OCI-LY1 (cell line): ENCODE measurements around the gene UNC5A.

Experiments
- H2AFZ ChIP-seq: fragments of 200-600 bp; sonication (generic), shearing (Covaris generic); 2 replicates; pipeline ENCODE4 v1.6.0; 2014; ENCODE audit warnings: antibody characterized with exemption, mild to moderate bottlenecking, low read length
- H3F3A ChIP-seq: fragments of 200-600 bp; sonication (generic), shearing (Covaris generic); 2 replicates; pipeline ENCODE4 v1.6.0; 2014; ENCODE audit warnings: mild to moderate bottlenecking, antibody characterized with exemption, low read length, moderate library complexity; ENCODE audit not compliant: insufficient read depth
- H3K27ac ChIP-seq: fragments of 200-600 bp; sonication (generic); 2 replicates; pipeline ENCODE4 v1.5.1; 2014; ENCODE audit warnings: low read length, mixed run types, mild to moderate bottlenecking, low read depth; ENCODE audit not compliant: poor library complexity, severe bottlenecking
- H3K27me3 ChIP-seq: fragments of 200-600 bp; sonication (generic); 2 replicates; pipeline ENCODE4 v1.6.0; 2014; ENCODE audit warnings: antibody characterized with exemption, mild to moderate bottlenecking, low read length, moderate library complexity; ENCODE audit not compliant: insufficient read depth
- H3K36me3 ChIP-seq: fragments of 200-600 bp; sonication (generic); 2 replicates; pipeline ENCODE4 v1.6.1; 2014; ENCODE audit warnings: mild to moderate bottlenecking, antibody characterized with exemption, low read length, moderate library complexity, mixed read lengths; ENCODE audit not compliant: insufficient read depth
- H3K4me1 ChIP-seq: fragments of 200-600 bp; sonication (generic); 2 replicates; pipeline ENCODE4 v1.5.1; 2014; ENCODE audit warnings: mild to moderate bottlenecking, low read length, moderate library complexity; ENCODE audit not compliant: insufficient read depth, severe bottlenecking
- H3K4me2 ChIP-seq: fragments of 200-600 bp; sonication (generic), shearing (Covaris generic); 2 replicates; pipeline ENCODE4 v1.6.1; 2014; ENCODE audit warnings: low read length
- H3K4me3 ChIP-seq: fragments of 200-600 bp; sonication (generic); 2 replicates; pipeline ENCODE4 v1.5.1; 2014; ENCODE audit warnings: low read length, low read depth, mild to moderate bottlenecking, mixed read lengths; ENCODE audit not compliant: poor library complexity, severe bottlenecking
- H3K79me2 ChIP-seq: fragments of 200-600 bp; shearing (Covaris generic); 2 replicates; pipeline ENCODE4 v1.6.1; 2016; ENCODE audit warnings: mixed run types, low read length, mixed read lengths; ENCODE audit not compliant: insufficient read depth
- H3K9ac ChIP-seq: fragments of 200-600 bp; sonication (generic), shearing (Covaris generic); 2 replicates; pipeline ENCODE4 v1.6.1; 2014; ENCODE audit warnings: mild to moderate bottlenecking, low read length, mixed read lengths
- H3K9me2 ChIP-seq: fragments of 200-600 bp; sonication (generic), shearing (Covaris generic); 2 replicates; pipeline ENCODE4 v1.6.1; 2014; ENCODE audit warnings: low read depth, mild to moderate bottlenecking, low read length, mixed read lengths
- H3K9me3 ChIP-seq: fragments of 200-600 bp; shearing (Covaris generic); 2 replicates; pipeline ENCODE4 v1.6.1; 2014; ENCODE audit warnings: low read length, mixed read lengths
- H4K20me1 ChIP-seq: fragments of 200-600 bp; sonication (generic), shearing (Covaris generic); 2 replicates; pipeline ENCODE4 v1.6.0; 2016; ENCODE audit warnings: mild to moderate bottlenecking, low read length; ENCODE audit not compliant: insufficient read depth
- CTCF ChIP-seq: fragments of 200-600 bp; sonication (generic), shearing (Covaris generic); IDR thresholded peaks from 2 replicates; pipeline ENCODE4 v1.5.1; 2017; ENCODE audit warnings: mild to moderate bottlenecking, antibody characterized with exemption, low read length, moderate library complexity, mixed read lengths
- EZH2 ChIP-seq: fragments of 200-600 bp; sonication (generic), shearing (Covaris generic); IDR thresholded peaks from 2 replicates; pipeline ENCODE4 v1.8.0; 2017; ENCODE audit warnings: borderline replicate concordance, mixed run types, mild to moderate bottlenecking, antibody characterized with exemption, low read length, moderate library complexity, mixed read lengths

UNC5A gene

GRCh38 chr5:176854164-176854563 is 43.8 kb downstream of the UNC5A start:
- Histone ChIP-seq H3K4me3 (no peak overlapping the region), H3K4me2 (no peak overlapping the region), H3K9ac (no peak overlapping the region), H2AFZ (no peak overlapping the region), H4K20me1 (no peaks in the 10 kb centered on the region), H3K9me2 (no peaks in the 10 kb centered on the region), H3K27me3 (peaks cover 12% of the 10 kb centered on the region), H3K36me3 (no peaks in the 10 kb centered on the region), H3K79me2 (no peaks in the 10 kb centered on the region), H3K9me3 (no peaks in the 10 kb centered on the region), H3F3A (no peaks in the 10 kb centered on the region), H3K4me1 (no peaks in the 10 kb centered on the region), H3K27ac (no peak overlapping the region)
- TF ChIP-seq CTCF (no peak), EZH2 (no peak)

- no peaks in the 10 kb centered on the region for H3K9me2 ChIP-seq
- peaks cover 12% of the 10 kb centered on the region for H3K27me3 ChIP-seq
- H3K27ac ChIP-seq: no peak overlapping the region
- H3K36me3 ChIP-seq: no peaks in the 10 kb centered on the region
- H3K4me1 ChIP-seq: no peaks in the 10 kb centered on the region
- TF ChIP-seq CTCF: no peak
- TF ChIP-seq EZH2: no peak
- no peak overlapping the region for H3K4me3 ChIP-seq
- H3K79me2 ChIP-seq: no peaks in the 10 kb centered on the region
- H3K9ac ChIP-seq: no peak overlapping the region
- H3F3A ChIP-seq: no peaks in the 10 kb centered on the region
- no peaks in the 10 kb centered on the region for H4K20me1 ChIP-seq
- no peak overlapping the region for H2AFZ ChIP-seq
- no peaks in the 10 kb centered on the region for H3K9me3 ChIP-seq
- no peak overlapping the region for H3K4me2 ChIP-seq
Observed at GRCh38 chr5:176855598-176855997, 45.2 kb downstream of the UNC5A start.

GRCh38 chr5:176856746-176857145 is 46.4 kb downstream of the UNC5A start:
- Histone ChIP-seq H3K4me1 (no peaks in the 10 kb centered on the region), H3K9me2 (no peaks in the 10 kb centered on the region), H4K20me1 (no peaks in the 10 kb centered on the region), H3F3A (no peaks in the 10 kb centered on the region), H3K79me2 (no peaks in the 10 kb centered on the region), H3K4me2 (no peak overlapping the region), H3K27me3 (peaks cover 12% of the 10 kb centered on the region), H3K36me3 (no peaks in the 10 kb centered on the region), H3K27ac (no peak overlapping the region), H2AFZ (no peak overlapping the region), H3K9ac (no peak overlapping the region), H3K4me3 (no peak overlapping the region), H3K9me3 (no peaks in the 10 kb centered on the region)
- no peak for TF ChIP-seq CTCF
- TF ChIP-seq EZH2: no peak
